ENCODE results near the gene ZNF536.

The ZNF536 gene

GRCh38 chr19:30567536-30568232 lies 195.5 kb downstream of the ZNF536 start:
- H3K4me1 ChIP-seq (ENCODE audit: control insufficient read depth, insufficient read depth, low read length), result peaks cover 3% of the 10 kb centered on the region
- H3K36me3 ChIP-seq (ENCODE audit: control insufficient read depth, insufficient read depth, low read length), result no peaks in the 10 kb centered on the region
- no peak overlapping the region for H3K4me3 ChIP-seq (ENCODE audit: low read depth, low read length)
- H3K9ac ChIP-seq (ENCODE audit: low read depth, low read length), result no peak overlapping the region
- H3K9me3 ChIP-seq (ENCODE audit: control insufficient read depth, insufficient read depth, low read length), result no peaks in the 10 kb centered on the region
- H3K27me3 ChIP-seq (ENCODE audit: control insufficient read depth, insufficient read depth, low read length), result no peaks in the 10 kb centered on the region

- no peaks in the 10 kb centered on the region for H3K27me3 ChIP-seq (ENCODE audit: control insufficient read depth, insufficient read depth, low read length)
- H3K4me1 ChIP-seq (ENCODE audit: control insufficient read depth, insufficient read depth, low read length), result no peaks in the 10 kb centered on the region
- no peaks in the 10 kb centered on the region for H3K36me3 ChIP-seq (ENCODE audit: control insufficient read depth, insufficient read depth, low read length)
- no peaks in the 10 kb centered on the region for H3K9me3 ChIP-seq (ENCODE audit: control insufficient read depth, insufficient read depth, low read length)
- no peak overlapping the region for H3K4me3 ChIP-seq (ENCODE audit: low read depth, low read length)
- no peak overlapping the region for H3K9ac ChIP-seq (ENCODE audit: low read depth, low read length)
These were observed 198.0 kb downstream of the ZNF536 start for GRCh38 chr19:30570194-30570593.

DNA sequence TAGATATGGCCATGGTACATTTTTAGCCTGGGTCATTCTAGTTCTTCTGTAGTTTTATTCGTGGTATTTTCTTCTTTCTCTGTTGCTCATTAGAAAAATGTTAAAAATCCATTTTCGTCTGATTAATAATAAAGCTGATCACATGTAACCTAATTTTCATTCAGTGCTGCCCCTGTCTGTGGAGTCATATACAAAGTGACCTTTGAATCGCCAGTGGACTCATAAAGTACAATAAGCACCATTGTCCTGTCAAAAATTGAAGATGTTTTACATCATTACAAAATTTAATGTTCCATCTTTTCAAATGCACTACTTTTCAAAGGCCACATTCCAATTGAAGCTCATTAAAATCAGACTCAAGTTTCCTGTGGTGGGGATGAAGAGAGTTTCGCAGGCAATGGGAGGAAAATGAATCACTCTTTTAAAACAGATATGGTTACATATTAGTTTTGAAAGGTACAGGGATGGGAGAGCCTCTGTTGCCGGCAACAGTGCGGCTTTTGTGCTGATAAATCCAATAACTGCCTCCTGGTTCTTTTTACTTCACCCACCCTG lies 205.4 kb downstream of the ZNF536 start:
- Histone ChIP-seq H3K9me3 (ENCODE audit: control insufficient read depth, insufficient read depth, low read length) (no peaks in the 10 kb centered on the region), H3K4me1 (ENCODE audit: control insufficient read depth, insufficient read depth, low read length) (no peaks in the 10 kb centered on the region), H3K27me3 (ENCODE audit: control insufficient read depth, insufficient read depth, low read length) (no peaks in the 10 kb centered on the region), H3K4me3 (ENCODE audit: low read depth, low read length) (no peak overlapping the region), H3K9ac (ENCODE audit: low read depth, low read length) (no peak overlapping the region), H3K36me3 (ENCODE audit: control insufficient read depth, insufficient read depth, low read length) (no peaks in the 10 kb centered on the region)

DNA sequence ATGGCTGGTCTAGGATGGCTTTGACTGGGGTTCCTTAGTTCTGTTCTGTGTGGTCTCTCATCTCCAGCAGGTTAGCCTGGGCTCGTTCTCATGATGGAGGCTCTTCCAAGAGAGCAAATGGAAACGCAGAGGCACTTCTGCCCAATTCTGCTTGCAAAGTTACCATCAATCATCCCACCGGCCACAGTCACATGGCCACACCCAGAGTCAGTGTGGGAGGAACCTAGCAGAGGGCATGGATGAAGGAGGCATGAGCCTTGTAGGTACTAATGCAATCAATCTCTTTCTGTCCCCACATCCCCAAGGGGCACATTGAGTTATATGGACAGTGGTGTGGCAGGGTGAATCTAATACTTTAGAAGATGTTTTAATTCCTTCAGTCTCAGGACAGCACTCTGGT lies 207.2 kb downstream of the ZNF536 start:
- H3K4me1 ChIP-seq (ENCODE audit: control insufficient read depth, insufficient read depth, low read length), result no peaks in the 10 kb centered on the region
- H3K9ac ChIP-seq (ENCODE audit: low read depth, low read length), result no peak overlapping the region
- no peaks in the 10 kb centered on the region for H3K9me3 ChIP-seq (ENCODE audit: control insufficient read depth, insufficient read depth, low read length)
- no peak overlapping the region for H3K4me3 ChIP-seq (ENCODE audit: low read depth, low read length)
- H3K36me3 ChIP-seq (ENCODE audit: control insufficient read depth, insufficient read depth, low read length), result no peaks in the 10 kb centered on the region
- no peaks in the 10 kb centered on the region for H3K27me3 ChIP-seq (ENCODE audit: control insufficient read depth, insufficient read depth, low read length)

DNA sequence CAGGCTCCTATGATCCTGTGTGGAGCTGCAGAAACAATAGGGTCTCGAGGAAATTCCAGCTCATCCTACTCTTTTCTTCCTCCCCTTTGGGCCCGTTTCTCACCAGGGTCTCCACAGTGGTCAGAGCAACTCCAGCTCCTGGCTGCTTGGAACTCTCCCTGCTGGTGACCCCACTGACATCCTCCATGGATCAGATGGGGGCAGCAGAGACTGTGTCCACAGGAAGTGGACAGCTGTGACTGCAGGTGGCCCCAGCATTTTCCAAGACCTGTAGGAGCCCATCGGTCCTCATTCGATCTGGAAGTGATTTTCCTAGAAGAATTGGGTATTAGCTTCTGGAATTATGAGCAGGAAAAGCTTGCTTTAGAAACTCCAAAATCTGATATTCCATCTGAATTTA lies 208.5 kb downstream of the ZNF536 start:
- Histone ChIP-seq H3K9ac (ENCODE audit: low read depth, low read length) (no peak overlapping the region), H3K27me3 (ENCODE audit: control insufficient read depth, insufficient read depth, low read length) (no peaks in the 10 kb centered on the region), H3K4me3 (ENCODE audit: low read depth, low read length) (no peak overlapping the region), H3K9me3 (ENCODE audit: control insufficient read depth, insufficient read depth, low read length) (no peaks in the 10 kb centered on the region), H3K4me1 (ENCODE audit: control insufficient read depth, insufficient read depth, low read length) (no peaks in the 10 kb centered on the region), H3K36me3 (ENCODE audit: control insufficient read depth, insufficient read depth, low read length) (no peaks in the 10 kb centered on the region)

GRCh38 chr19:30584090-30584489 lies 211.9 kb downstream of the ZNF536 start:
- no peak overlapping the region for H3K9ac ChIP-seq (ENCODE audit: low read depth, low read length)
- peaks cover 3% of the 10 kb centered on the region for H3K4me1 ChIP-seq (ENCODE audit: control insufficient read depth, insufficient read depth, low read length)
- no peaks in the 10 kb centered on the region for H3K36me3 ChIP-seq (ENCODE audit: control insufficient read depth, insufficient read depth, low read length)
- H3K27me3 ChIP-seq (ENCODE audit: control insufficient read depth, insufficient read depth, low read length), result no peaks in the 10 kb centered on the region
- H3K9me3 ChIP-seq (ENCODE audit: control insufficient read depth, insufficient read depth, low read length), result no peaks in the 10 kb centered on the region
- no peak overlapping the region for H3K4me3 ChIP-seq (ENCODE audit: low read depth, low read length)

GRCh38 chr19:30587869-30588268 lies 215.7 kb downstream of the ZNF536 start:
- Histone ChIP-seq H3K9me3 (ENCODE audit: control insufficient read depth, insufficient read depth, low read length) (no peaks in the 10 kb centered on the region), H3K4me3 (ENCODE audit: low read depth, low read length) (no peak overlapping the region), H3K9ac (ENCODE audit: low read depth, low read length) (no peak overlapping the region), H3K4me1 (ENCODE audit: control insufficient read depth, insufficient read depth, low read length) (peaks cover 3% of the 10 kb centered on the region), H3K36me3 (ENCODE audit: control insufficient read depth, insufficient read depth, low read length) (no peaks in the 10 kb centered on the region), H3K27me3 (ENCODE audit: control insufficient read depth, insufficient read depth, low read length) (no peaks in the 10 kb centered on the region)

GRCh38 chr19:30590596-30591229 lies 218.5 kb downstream of the ZNF536 start:
- Histone ChIP-seq H3K4me1 (ENCODE audit: control insufficient read depth, insufficient read depth, low read length) (peaks cover 5% of the 10 kb centered on the region), H3K36me3 (ENCODE audit: control insufficient read depth, insufficient read depth, low read length) (no peaks in the 10 kb centered on the region), H3K4me3 (ENCODE audit: low read depth, low read length) (no peak overlapping the region), H3K9ac (ENCODE audit: low read depth, low read length) (no peak overlapping the region), H3K9me3 (ENCODE audit: control insufficient read depth, insufficient read depth, low read length) (no peaks in the 10 kb centered on the region), H3K27me3 (ENCODE audit: control insufficient read depth, insufficient read depth, low read length) (no peaks in the 10 kb centered on the region)

DNA sequence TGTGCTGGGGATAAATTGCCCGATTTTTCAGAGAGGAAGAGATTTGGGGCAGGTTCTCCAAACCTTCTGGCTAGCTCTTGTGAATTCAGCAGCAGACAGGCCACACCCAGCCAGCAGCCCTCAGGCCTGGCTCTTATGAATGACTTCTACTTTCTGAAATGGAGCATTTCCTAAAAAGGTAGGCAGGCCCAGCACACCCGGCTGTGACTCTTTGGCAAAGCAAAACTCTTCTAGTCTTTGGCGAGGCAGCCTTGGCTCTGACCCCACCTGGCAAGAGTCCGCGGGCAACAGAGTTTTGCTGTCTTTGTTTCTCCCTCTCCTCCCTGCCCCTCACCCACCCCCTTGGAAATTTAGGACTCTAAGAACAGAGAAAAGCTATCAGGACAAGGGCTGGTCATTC lies 221.2 kb downstream of the ZNF536 start:
- H3K4me3 ChIP-seq (ENCODE audit: low read depth, low read length), result no peak overlapping the region
- no peaks in the 10 kb centered on the region for H3K9me3 ChIP-seq (ENCODE audit: control insufficient read depth, insufficient read depth, low read length)
- no peaks in the 10 kb centered on the region for H3K36me3 ChIP-seq (ENCODE audit: control insufficient read depth, insufficient read depth, low read length)
- no peaks in the 10 kb centered on the region for H3K27me3 ChIP-seq (ENCODE audit: control insufficient read depth, insufficient read depth, low read length)
- no peak overlapping the region for H3K9ac ChIP-seq (ENCODE audit: low read depth, low read length)
- H3K4me1 ChIP-seq (ENCODE audit: control insufficient read depth, insufficient read depth, low read length), result peaks cover 10% of the 10 kb centered on the region

DNA sequence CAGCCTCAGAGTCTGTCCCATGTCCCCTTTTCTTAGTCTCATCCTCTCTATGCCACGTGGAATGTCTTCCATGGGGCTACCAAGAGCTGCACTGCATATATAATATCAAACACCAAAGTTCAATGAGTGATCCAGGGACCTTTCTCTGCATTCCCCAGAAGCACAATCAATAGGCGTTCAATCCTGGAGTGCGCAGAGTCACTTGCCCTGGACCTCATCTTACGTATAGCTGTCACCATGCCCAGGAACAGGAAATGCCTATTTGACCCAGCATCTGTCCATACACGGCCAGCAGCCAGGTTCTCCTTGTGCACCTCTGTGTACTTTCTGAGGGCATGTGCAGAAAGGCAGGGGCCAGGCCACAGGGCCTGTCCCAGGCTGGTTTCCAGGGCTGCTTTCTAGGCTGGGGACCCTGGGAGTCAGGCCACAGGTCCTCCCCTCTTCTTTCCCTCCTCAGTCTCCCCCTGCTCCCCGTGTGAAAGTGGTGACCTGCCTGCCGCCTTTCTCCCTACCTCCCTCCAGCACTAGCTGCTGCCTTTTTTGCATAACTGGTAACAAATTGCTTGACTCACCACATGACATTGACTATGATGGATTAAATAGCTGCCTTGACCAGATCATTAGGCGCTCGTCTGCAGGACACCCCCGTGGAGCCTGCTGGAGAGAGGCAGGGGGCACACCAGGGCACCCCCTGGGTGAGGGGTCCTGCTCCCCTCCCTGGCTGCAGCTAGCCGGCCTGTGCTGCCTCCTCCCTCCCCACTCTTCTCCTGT lies 222.0 kb downstream of the ZNF536 start:
- H3K9ac ChIP-seq (ENCODE audit: low read depth, low read length), result no peak overlapping the region
- H3K4me1 ChIP-seq (ENCODE audit: control insufficient read depth, insufficient read depth, low read length), result peaks cover 10% of the 10 kb centered on the region
- H3K4me3 ChIP-seq (ENCODE audit: low read depth, low read length), result no peak overlapping the region

GRCh38 chr19:30596268-30596667 lies 224.1 kb downstream of the ZNF536 start:
- H3K9ac ChIP-seq (ENCODE audit: low read depth, low read length), result no peak overlapping the region
- H3K4me1 ChIP-seq (ENCODE audit: control insufficient read depth, insufficient read depth, low read length), result peaks cover 10% of the 10 kb centered on the region
- H3K27me3 ChIP-seq (ENCODE audit: control insufficient read depth, insufficient read depth, low read length), result no peaks in the 10 kb centered on the region
- H3K4me3 ChIP-seq (ENCODE audit: low read depth, low read length), result no peak overlapping the region
- H3K9me3 ChIP-seq (ENCODE audit: control insufficient read depth, insufficient read depth, low read length), result no peaks in the 10 kb centered on the region
- no peaks in the 10 kb centered on the region for H3K36me3 ChIP-seq (ENCODE audit: control insufficient read depth, insufficient read depth, low read length)

More for the DNA sequence above, 222.0 kb downstream of the ZNF536 start:
- H3K27me3 ChIP-seq (ENCODE audit: control insufficient read depth, insufficient read depth, low read length), result no peaks in the 10 kb centered on the region
- no peaks in the 10 kb centered on the region for H3K36me3 ChIP-seq (ENCODE audit: control insufficient read depth, insufficient read depth, low read length)
- no peaks in the 10 kb centered on the region for H3K9me3 ChIP-seq (ENCODE audit: control insufficient read depth, insufficient read depth, low read length)

Measured in iPS-15b (cell line).